Measurements from ENCODE around the gene RALGAPA1. TPM values are rescaled to one million over a fixed set of nuclear protein-coding genes. Genes with fewer than 3 reads are reported as not detected.
A peak's percentile ranks its signal among the peaks of the same experiment; 100 is the strongest.

The RALGAPA1 gene
- total RNA-seq, 1 donor from 2014 or later, result 19.5 TPM

DNA sequence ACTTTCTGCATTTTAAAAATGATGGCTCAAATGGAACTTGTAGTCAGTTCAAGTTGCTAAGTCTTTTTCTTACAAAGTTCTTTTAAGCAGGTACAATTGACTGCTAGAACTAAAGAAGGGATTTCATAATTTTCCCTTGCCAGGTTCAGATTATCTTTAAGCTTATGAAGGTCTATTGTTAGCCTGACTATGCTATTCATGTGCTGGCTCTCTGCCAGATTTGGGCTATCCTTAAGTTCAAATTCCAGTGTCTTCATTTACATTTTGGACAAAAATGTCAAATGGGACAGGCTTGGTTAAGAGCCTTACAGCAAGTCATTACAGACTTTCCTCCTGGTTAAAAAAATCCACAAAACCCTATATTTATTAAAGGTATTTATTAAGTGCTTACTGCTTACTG, 232.8 kb downstream of the RALGAPA1 start:
- DNase-seq (ENCODE audit: low read depth), result no peak
- no peak for TF ChIP-seq CTCF (conservative IDR thresholded peaks at IDR 0.05; ENCODE audit: low read depth, low read length)
- H3K4me3 ChIP-seq (ENCODE audit: low read depth, low read length), result no peak overlapping the region

DNA sequence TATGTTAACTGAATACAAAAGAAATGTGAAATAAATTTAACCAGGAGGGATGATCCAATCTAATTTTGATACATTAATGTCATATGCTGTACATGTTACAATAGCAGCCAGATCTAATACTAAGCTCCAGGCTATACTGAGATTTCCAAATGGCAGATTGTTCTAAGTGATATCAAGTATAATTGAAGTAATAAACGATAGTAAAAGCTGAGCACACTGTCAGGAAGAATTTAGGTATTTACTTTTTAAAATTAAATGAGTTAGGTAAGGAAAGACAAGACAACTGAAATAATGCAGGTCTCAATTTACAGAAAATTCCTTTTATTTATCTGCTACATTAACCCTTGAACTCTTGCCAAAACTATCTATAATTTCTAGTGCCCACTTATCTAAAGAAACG, 235.2 kb downstream of the RALGAPA1 start:
- no peak for TF ChIP-seq CTCF (conservative IDR thresholded peaks at IDR 0.05; ENCODE audit: low read depth, low read length)
- no peak overlapping the region for H3K4me3 ChIP-seq (ENCODE audit: low read depth, low read length)
- DNase-seq (ENCODE audit: low read depth), result no peak

DNA sequence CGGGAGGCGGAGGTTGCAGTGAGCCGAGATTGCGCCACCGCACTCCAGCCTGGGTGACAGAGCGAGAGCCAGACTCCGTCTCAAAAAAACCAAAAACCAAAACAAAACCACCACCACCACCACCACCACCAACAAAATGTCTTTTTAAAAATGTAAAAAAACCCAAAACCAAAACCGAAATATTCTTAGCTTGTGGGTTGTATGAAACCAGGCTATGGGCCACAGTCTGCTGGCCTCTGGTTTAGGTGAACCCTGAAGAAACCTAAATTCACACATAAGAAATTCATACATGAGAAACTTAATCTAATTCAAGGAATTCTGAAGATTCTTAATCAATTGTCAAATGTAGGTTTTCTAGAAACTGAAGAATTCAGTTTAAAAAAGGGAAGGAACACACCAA, 237.5 kb downstream of the RALGAPA1 start:
- no peak for TF ChIP-seq CTCF (conservative IDR thresholded peaks at IDR 0.05; ENCODE audit: low read depth, low read length)
- no peak for DNase-seq (ENCODE audit: low read depth)
- no peak overlapping the region for H3K4me3 ChIP-seq (ENCODE audit: low read depth, low read length)

DNA sequence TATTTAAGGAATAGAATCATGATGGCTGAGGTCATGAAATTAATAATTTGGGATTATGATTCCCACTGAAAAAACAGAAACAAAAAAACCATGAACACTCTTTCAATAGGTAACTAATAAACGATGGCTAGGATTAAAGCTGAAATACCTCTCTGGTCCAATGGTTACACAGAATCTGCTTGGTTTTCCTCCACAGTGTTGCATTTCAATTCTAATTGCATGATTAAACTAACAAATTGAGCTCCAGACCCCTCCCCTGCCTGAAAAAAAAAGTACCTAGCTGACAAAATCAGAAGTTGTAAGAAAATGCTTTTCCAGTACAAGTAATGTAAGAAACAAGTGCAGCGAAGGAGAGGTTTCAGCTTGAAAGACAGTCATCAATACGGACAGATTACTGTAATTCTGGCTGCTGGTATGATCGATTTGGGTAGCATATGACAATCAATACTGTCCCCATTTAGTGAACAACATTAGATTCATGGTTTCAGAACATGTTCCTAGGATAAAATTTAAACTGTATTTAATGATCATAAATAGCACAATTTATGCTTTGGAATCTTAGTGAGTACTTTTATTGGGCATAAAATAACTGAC, 243.1 kb downstream of the RALGAPA1 start:
- H3K4me3 ChIP-seq (ENCODE audit: low read depth, low read length), result no peak overlapping the region
- DNase-seq (ENCODE audit: low read depth), result peak; percentile 22
- TF ChIP-seq CTCF (conservative IDR thresholded peaks at IDR 0.05; ENCODE audit: low read depth, low read length), result no peak

DNA sequence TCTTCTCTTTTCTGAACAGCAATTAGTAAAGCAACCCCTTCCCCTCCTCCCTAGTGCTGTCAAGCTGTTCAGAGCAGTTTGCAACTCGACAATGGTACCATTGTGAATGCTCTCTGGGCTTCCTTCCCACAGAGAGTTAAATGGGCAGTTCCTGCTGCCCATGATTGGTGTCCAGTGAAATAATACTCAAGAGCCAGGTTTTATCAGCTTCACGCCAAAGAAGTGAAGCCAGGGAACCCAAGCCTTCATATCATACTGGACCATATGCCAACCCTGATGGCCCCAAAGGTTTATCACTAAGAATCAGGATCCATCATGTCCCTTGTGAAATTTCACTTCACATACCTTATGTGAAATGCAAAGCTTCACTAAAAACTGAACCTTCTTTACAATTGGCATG, 250.4 kb downstream of the RALGAPA1 start:
- DNase-seq (ENCODE audit: low read depth), result no peak
- TF ChIP-seq CTCF (conservative IDR thresholded peaks at IDR 0.05; ENCODE audit: low read depth, low read length), result no peak
- H3K4me3 ChIP-seq (ENCODE audit: low read depth, low read length), result no peak overlapping the region

DNA sequence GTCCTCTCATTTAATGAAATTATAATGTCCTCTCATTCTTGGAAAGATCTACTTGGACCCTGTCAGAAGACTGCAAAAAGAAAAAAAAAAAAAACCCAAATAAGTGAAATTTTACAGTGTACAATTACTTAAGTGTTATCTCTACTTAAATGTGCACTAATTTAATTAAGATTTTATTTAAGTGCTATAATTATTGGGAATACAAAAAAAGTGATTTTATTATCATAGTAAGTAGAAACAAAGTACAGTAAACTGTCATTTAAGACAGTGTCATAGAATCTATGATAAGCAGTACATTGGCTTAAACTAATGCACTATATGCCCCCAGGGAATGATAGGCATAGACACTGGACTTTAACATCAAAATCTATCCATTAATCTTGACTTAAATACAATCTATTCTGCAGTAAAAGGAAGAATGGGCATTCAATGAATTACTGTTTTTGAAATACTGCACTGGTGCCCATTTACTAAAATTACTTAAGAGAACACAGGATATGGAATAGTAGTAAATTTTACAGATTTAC, 251.8 kb downstream of the RALGAPA1 start:
- TF ChIP-seq CTCF (conservative IDR thresholded peaks at IDR 0.05; ENCODE audit: low read depth, low read length), result no peak
- H3K4me3 ChIP-seq (ENCODE audit: low read depth, low read length), result no peak overlapping the region
- no peak for DNase-seq (ENCODE audit: low read depth)

GRCh38 chr14:35556548-35556947, 252.5 kb downstream of the RALGAPA1 start:
- TF ChIP-seq CTCF (conservative IDR thresholded peaks at IDR 0.05; ENCODE audit: low read depth, low read length), result no peak
- no peak overlapping the region for H3K4me3 ChIP-seq (ENCODE audit: low read depth, low read length)
- no peak for DNase-seq (ENCODE audit: low read depth)
